Lower leg skin (tissue), 4 donors: ENCODE measurements around the gene CTIF. TPM values are rescaled to one million over a fixed set of nuclear protein-coding genes. Genes with fewer than 3 reads are reported as not detected.

Experiments used
- DNase-seq, 2 donors: peaks; one replicate each; pipeline ENCODE4 v3.0.0-alpha.2; 2019; ENCODE audit warnings: low spot score in 2 of 2
- H3K4me3 ChIP-seq: fragments of 200-600 bp; sonication (generic); 2 replicates; pipeline ENCODE4 v1.5.1; 2017; ENCODE audit warnings: mild to moderate bottlenecking, low read depth; ENCODE audit not compliant: poor library complexity, severe bottlenecking
- CTCF ChIP-seq, 3 donors: fragments of 450-650 bp; IDR thresholded peaks; one replicate each; pipeline ENCODE4 v1.5.1; 2016; ENCODE audit warnings: antibody characterized with exemption in 3 of 3, mild to moderate bottlenecking in 3 of 3, moderate library complexity in 2 of 3
- POLR2A ChIP-seq, 2 donors: fragments of 450-650 bp; IDR thresholded peaks; one replicate each; pipeline ENCODE4 v1.6.1; 2016 to 2017; ENCODE audit warnings: antibody characterized with exemption in 2 of 2, mild to moderate bottlenecking in 1 of 2, moderate library complexity in 1 of 2
- WGBS, 2 donors: methylation state at CpG; one replicate each; pipeline ENCODE4 v1.1.5; 2018; 5-methylcytosine and 5-hydroxymethylcytosine counted together
- intact Hi-C: fragments of 100-400 bp; cut with DNase I; formaldehyde crosslinking; loops from one replicate; pipeline ENCODE4 v1.15.0; 2023; ENCODE audit warnings: low total_unique reads
- total RNA-seq, 4 donors: library from RNA; depleted of rRNA; stranded (reverse); fragments of >200 nt; gene quantifications; one replicate each; pipeline ENCODE4 v1.1.0, GENCODE V29; 2016

Gene CTIF
- total RNA-seq, 4 donors from 2014 or later: 22.6 to 44.0 (median 30.2) TPM

- no peak overlapping the region for H3K4me3 ChIP-seq
- peak in 1 of 2 donors; percentile 81 for DNase-seq
- intact Hi-C loops: no loop called here
- TF ChIP-seq POLR2A (IDR thresholded peaks at IDR 0.05): no peak
- TF ChIP-seq CTCF (IDR thresholded peaks at IDR 0.05): no peak
- WGBS, 2 donors: 94 to 95% methylated on average over 13 of the region's 13 CpGs
Observed at GRCh38 chr18:48889981-48890762, 351.3 kb downstream of the CTIF start.

- intact Hi-C loops: no loop called here
- WGBS, 2 donors: 91 to 95% methylated on average over 4 of the region's 4 CpGs
- TF ChIP-seq CTCF (IDR thresholded peaks at IDR 0.05): no peak
- no peak for TF ChIP-seq POLR2A (IDR thresholded peaks at IDR 0.05)
- DNase-seq: no peak
- H3K4me3 ChIP-seq: no peak overlapping the region
Observed at GRCh38 chr18:48891721-48892120, 352.9 kb downstream of the CTIF start.

- TF ChIP-seq CTCF (IDR thresholded peaks at IDR 0.05) (no peak), POLR2A (IDR thresholded peaks at IDR 0.05) (no peak)
- no peak overlapping the region for H3K4me3 ChIP-seq
- WGBS, 2 donors: 59 to 63% methylated on average over 21 to 22 of the region's 22 CpGs
- intact Hi-C loops: no loop called here
- DNase-seq: peak in 1 of 2 donors; percentile 83
Observed at GRCh38 chr18:48892146-48892855, 353.5 kb downstream of the CTIF start.

- WGBS, 2 donors: 53 to 66% methylated on average over 13 to 14 of the region's 14 CpGs
- intact Hi-C loops: no loop called here
- peak in 1 of 2 donors; percentile 78 for DNase-seq
Observed at GRCh38 chr18:48893061-48893607, 354.3 kb downstream of the CTIF start.

More at GRCh38 chr18:48893061-48893607, 354.3 kb downstream of the CTIF start:
- TF ChIP-seq CTCF (IDR thresholded peaks at IDR 0.05) (no peak), POLR2A (IDR thresholded peaks at IDR 0.05) (no peak)
- H3K4me3 ChIP-seq: no peak overlapping the region
